GM18502 (cell line): ENCODE data around the gene RIC8A.
"Not testable (repeated sequence)": the region's sequence is repeated elsewhere in the genome, so short reads cannot be mapped to it uniquely, and the experiment has no call there.

Experiments used
- ATAC-seq: cut with Tn5 transposase; IDR thresholded peaks from one replicate; pipeline ENCODE4 v1.9.1; 2021; ENCODE audit warnings: mild to moderate bottlenecking; ENCODE audit not compliant: unreplicated experiment, poor library complexity

The RIC8A gene

DNA sequence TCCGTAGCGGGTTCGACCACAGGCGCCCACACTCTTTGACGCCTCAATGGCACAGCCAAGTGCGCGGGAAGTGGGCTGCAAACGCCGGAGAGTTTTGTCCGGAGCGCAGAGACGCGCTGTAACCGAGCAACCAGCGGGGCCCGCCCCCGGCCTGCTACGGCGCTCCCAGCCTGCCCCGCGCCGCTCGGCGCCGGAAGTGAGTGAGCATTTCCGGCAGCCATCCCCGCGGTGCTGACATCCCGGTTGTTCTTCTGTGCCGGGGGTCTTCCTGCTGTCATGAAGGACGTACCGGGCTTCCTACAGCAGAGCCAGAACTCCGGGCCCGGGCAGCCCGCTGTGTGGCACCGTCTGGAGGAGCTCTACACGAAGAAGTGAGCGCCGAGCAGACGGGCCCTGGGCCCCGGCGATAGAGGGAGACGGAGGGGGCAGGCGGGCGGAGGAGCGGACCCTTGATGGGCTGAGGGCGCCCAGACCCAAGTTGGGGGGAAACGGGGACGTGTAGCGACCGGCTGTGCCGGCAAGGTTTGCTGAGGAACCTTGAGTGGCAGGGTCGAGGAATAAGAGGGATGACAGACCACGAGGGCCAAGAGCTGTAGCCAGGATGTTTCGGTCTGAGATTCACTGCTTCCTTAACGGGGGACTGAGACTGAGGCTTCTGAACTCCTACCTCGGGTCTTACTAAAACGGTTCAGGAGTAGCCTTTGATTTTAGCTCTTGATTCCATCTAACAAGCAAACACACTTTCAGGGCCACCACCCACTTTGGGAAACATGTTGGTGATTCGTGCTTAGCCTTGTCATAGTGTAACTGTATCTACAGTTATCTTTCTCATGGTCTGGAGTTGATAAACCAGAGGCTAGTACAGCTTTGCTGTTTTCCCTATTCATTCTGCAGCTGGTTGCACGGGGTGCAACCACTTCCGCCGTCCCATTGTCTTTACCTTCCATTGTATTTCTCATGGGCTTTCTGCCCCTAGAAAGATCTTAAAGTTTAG, 29.6 kb downstream of the RIC8A start, which contains the start of gene PSMD13:
Gene PSMD13 (plus strand): TSS at position 203 of the 994 bp plus-strand sequence. CDS start 74 bp downstream, at position 277.
- ATAC-seq: peak; percentile 87

DNA sequence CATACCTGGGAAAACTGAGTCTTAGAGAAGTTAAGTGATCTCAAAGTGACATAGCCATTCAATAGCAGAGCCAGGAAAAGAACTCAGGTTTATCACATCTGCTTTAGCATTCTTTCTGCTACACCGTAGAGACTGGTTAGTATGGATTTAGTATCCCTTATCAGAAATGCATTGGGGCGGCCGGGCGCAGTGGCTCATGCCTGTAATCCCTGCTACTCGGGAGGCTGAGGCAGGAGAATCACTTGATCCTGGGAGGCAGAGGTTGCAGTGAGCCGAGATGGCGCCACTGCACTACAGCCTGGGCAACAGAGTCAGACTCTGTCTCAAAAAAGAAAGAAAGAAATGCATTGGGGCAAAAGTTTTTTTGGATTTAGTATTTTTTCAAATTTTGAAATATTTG, 30.8 kb downstream of the RIC8A start:
- not testable (repeated sequence) for ATAC-seq

DNA sequence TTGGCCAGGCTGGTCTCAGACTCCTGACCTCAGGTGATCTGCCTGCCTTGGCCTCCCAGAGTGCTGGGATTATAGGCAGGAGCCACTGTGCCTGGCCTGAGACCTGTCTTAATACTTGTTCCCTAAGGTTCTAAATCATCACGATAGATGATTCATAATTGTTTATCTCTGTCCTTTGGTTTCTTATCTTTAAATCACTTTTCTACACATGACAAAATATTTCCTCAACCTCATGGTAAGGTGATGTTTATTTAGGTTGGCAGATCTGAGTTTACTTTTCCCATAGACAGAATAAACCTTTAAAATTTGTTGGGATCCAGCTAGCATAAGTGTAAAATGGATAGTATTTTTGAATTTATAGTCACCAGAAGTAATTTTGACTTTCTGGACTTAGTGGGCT, 32.8 kb downstream of the RIC8A start:
- no peak for ATAC-seq

DNA sequence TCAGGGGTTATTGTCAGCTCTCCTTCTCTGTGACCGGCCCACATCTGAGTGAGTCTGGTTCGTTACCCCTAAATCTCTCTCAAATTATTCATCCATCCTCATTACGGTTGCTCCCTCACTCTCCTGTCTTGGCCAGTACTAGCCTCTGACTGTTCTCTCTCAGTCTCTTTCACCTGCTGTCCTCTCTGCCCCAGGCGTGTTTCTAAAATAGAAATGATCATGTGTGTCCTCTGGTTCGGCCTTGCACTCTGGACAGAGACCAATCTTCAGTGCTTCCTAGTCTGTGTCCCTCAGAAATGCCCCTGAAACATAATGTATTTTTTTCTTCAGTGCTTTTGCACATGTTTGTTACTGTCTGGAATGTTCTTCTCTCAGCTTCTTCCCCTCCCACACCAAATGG, 34.1 kb downstream of the RIC8A start:
- no peak for ATAC-seq

DNA sequence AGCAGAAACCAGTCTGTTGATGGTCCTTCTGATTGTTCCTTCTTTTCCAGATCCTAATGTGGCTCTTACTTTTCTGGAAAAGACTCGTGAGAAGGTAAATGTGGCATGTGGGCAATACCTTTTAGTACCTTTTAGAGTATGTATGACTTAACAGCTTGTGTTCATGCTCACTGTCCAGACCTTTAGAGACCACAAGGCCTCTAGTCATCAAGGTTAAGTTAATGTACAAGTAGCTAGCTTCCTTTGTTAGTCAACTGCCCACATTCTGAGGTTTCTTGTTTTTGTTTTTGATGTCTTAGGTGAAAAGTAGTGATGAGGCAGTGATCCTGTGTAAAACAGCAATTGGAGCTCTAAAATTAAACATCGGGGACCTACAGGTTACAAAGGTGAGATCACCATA, 36.9 kb downstream of the RIC8A start:
- no peak for ATAC-seq

DNA sequence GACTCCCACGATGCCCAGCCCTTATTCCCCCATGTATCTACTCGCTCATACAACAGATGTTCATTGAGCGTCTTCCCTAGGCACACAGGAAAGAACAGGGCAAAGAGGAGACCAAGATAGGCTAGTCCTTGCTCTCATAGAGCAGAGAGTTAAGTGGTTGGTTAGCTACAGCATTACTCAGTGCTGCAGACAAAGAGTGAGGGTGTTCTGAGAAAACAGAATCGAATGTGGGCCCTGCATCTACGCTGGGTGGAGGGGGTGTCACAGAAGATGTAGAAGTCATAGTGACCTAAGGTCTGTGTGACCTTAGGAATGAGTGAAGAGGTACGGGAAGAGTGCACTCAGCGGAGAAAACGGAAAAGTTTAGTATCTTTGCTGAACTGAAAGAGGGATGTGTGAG, 41.6 kb downstream of the RIC8A start:
- ATAC-seq: no peak

DNA sequence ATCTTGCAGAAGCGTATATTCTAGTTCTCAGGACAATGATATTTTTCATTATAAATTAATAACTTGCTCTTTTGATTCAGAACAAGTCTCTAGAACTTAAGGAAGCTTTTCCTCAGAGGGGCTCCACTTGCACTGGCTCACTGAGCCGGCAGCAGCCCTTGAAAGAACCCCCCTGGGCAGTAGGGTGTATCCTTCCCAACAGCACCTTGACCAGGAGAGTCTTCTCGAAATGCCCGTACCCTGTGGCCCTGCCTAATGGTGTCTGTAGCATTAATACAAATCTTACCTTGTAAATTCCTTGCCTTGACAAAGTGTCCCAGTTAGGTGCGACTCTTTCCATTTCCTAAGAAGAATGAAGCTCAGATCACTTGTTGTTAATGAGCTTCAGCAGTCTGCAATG, 42.8 kb downstream of the RIC8A start:
- ATAC-seq: no peak

DNA sequence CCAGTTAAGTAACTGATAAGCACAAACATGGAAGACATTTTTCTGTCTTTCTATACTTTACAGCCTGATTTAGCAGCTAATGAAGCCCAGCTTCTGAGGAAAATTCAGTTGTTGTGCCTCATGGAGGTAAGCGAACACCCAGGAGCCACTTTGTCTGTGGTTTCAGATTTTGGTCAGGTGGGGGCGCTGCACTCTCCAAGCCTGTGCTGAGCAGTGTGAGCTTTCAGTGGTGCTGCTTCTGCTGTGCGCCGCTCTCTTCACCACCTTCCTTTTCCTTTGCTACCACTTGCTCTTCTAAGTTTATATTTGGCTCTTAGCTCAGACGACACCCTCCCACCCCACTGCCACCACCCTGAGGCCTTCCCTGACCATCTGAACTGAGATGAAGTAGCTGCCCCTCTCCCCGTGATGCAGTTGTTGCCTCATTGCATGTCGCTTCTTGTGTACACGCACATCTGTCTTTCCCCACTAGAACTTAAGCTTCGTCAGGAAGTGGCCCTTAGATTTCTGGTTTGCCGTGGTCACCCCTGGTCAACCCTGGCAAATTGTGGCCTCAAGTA, 43.3 kb downstream of the RIC8A start:
- ATAC-seq: no peak

DNA sequence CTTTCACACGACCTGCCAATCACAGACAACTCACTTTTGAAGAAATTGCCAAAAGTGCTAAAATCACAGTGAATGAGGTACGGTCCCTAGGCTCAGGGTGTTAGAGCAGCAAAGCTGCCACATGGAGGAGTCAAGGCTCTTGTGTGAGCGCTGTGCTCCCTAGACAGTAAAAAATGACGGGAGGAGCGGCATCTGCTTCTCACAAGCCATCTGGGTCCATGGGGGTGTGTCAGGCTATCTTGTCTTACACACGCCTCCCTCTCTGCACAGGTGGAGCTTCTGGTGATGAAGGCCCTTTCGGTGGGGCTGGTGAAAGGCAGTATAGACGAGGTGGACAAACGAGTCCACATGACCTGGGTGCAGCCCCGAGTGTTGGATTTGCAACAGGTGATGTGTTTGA, 44.0 kb downstream of the RIC8A start:
- ATAC-seq: no peak

DNA sequence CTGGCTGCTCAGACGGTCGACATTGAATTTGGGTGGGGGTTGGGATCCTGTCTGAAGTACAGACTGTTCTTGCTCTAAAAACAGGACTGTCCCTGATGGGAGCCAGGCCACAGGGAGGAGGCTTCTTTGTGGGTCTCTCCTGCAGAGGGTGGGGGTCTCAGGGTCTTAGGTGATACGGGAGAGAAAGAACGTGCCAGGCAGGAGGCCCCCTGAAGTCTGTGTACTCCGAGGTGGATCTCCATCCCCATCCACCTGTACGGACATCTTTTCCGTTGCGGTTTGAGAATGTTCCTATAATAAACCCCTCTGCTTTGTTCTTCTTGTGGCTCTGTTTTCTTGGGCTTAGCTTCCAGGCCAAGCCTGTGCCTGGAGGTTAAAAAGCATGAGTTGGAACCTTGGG, 45.2 kb downstream of the RIC8A start:
- ATAC-seq: no peak

DNA sequence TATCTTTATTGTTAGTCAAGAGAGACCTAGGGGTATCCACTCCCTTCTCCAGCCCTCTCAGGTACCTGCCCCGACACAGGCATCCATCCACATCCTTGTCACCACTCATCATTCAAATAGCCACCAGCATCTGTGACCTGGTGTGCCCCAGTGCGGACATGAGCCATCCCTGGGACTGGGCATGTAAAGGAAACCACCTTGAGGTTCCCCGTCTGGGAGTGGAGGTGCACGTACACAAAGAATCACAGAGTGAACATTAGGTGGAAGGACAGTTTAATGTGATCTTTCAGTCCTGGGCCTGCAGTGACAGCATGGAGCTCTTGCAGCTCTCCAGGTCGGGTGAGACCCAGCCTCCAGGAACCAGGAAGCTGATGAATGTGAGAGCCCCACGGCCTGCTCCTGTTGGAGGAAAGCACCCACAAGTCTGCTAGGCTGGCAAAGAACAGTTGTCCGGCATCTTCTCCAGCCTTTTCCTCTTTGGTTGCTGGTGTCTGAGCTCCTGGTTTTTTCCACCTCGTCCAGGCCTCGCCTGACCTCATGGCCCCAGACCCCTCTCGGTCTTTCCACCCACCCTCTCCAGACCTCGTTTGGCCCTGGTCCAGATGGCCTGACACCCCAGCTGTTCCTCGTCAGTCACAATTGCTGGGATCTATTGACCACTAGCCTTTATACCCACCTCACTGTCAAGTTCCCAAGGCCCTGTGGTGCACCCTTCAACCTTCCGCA, 45.8 kb downstream of the RIC8A start:
- no peak for ATAC-seq

DNA sequence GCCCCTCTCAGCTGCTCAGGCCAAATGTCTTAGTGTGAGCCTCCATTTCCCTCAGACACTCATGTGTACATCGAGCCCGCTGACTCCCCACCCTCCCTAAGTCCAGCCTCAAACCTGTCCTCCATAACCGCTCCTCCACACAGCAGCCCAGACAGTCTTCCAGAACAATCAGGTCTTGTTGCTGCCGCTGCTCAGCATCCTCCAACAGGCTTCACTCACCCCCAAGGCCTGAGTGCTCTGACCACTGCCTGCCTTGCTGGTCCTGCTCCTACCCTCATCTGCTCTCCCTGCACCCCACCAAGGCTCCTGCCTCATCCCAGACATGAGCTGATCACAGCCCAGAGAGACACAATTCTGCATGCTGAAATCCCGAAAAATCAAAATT, 46.4 kb downstream of the RIC8A start:
- ATAC-seq: no peak

DNA sequence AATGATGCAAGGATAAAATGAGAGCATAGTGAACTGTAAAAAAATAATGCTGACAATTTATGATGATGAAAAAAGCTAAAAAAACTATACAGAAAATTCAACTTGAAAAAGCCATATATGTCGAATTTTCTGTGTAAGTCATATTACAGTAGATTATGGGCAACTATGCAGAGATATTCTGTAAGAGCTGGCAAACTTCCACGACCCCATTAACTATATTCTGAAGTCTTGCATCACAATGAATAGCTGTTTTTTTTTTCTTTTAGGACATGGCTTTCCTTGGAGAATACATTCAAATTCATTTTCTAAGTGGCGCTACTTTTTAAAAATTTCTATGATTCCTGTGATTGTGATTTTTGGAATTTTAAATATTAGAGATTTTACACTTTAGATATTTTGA, 47.7 kb downstream of the RIC8A start:
- no peak for ATAC-seq

DNA sequence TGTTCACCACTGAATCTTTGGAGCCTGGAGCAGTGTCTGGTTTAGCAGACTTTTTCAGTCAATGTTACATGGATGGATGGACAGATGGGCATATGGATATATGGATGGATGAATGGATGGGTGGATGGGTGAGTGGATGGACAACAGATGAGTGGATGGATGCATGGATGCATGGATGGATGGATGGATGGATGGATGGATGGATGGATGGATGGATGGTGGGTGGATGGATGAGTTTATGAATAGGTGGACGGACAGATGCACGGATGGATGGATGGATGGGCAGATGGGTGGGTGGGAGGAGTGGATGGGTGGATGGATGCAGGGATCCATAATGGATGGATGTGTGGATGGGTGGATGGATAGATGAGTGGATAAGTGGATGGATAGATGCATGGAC, 48.3 kb downstream of the RIC8A start:
- ATAC-seq: no peak

DNA sequence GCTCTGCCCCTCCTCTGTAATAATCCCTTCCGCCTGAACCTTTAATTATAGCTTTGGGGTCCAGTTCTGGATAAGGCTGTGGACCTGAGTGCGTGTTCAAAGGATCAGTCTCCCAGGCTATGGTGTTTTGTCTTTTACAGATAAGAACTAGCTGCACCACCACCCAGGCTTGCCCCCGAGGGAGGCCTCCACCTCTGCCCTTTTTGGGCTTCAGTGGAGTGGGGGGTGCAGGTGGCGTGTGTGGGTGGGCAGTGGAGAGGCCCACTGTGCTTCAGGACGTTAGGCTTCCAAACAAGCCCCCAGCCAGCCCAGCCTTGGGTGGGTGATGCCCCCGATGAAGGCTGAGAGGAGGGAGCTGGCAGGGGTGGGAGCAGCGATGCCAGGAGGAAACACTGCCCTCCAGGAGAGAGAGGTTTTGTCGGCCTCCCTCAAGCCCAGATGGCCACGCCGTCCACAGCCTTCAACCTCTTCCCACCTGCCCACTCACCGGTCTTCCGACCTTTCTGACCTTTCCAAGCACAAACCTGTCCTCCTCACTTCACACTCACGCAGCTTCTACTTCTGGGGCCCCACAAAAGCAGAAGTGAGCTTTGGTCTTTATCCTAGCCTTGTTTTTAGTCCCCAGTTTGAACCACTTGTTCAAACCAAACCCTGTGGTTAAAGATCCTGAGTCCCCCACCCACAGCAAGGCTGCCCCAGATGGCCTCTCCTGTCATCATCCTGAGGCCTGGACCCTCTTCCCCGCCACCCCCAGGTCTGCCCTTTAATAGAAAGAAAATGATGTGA, 49.6 kb downstream of the RIC8A start:
- ATAC-seq: no peak

DNA sequence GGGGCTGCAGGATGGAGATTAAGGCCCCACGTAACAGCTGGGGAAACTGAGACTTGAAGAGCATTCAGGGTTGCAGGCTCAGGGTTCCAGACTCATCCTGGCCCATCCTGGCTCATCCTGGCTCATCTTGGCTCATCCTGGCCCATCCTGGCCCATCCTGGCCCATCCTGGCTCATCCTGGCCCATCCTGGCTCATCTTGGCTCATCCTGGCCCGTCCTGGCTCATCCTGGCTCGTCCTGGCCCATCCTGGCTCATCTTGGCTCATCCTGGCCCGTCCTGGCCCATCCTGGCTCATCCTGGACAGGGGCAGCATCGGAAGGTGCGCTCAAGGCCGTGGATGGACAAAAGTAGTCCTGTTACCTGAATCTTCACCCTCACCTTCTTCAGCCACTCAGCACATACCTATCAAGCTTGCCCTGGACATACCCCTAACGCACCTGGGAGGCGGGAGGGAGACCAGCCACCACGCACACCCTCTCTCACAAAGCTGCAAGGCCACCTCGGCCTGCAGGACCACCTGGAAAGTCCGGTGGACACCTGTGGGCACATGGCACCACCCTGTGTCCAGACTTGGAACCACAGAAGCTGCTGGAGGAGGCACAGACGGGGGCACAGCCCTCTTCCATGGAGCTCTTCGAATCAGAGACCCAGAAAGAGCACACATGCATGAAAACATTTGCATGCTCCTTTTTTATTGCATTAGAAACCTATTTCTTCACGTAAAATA, 50.4 kb downstream of the RIC8A start:
- no peak for ATAC-seq

DNA sequence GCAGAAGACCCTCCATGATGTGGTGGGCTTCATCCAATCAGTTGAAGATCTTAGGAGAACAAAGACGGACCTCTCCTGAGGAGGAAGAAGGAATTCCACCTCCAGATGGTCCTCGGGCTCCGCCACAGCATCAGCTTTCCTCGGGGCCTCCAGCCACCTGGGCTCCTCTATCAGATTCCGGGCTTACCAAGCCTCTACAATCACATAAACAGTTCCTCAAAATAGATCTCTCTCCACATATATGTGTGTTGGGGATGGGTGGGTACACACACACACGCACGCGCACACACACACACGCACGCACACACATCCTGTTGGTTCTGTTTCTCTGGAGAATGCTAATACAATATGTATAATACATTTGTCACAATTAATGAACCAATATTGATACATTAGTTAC, 51.9 kb downstream of the RIC8A start:
- no peak for ATAC-seq

DNA sequence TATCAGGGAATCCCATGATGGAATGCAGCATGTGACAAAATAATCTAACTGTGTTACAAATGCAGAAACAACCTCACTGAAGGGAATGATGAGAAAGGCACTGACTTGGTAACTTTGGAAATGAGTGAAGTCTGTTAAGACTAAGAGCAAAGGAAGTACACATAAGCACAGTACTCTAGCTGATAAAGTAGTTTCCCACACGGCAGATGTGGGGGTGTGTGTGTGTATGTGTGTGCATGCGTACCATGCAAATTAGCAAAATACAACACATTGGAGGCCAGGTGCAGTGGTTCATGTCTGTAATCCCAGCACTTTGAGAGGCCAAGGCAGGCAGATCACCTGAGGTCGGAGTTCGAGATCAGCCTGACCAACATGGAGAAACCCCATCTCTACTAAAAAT, 54.1 kb downstream of the RIC8A start:
- no peak for ATAC-seq
